Measurements from ENCODE around the gene FGF8. TPM values are rescaled to one million over a fixed set of nuclear protein-coding genes. Genes with fewer than 3 reads are reported as not detected.

Gene FGF8
- total and polyA plus RNA-seq, 2 of the 13 experiments (the other 11 are each of a cell fraction or from before 2014, with no cell fraction given), result not detected

- TF ChIP-seq DRAP1 (CRISPR knock-in tag; IDR thresholded peaks at IDR 0.05) (peak; percentile 66), AGO1 (IDR thresholded peaks at IDR 0.05; ENCODE audit: low read depth, low read length, poor library complexity, severe bottlenecking) (peak; percentile 79), NR0B2 (CRISPR knock-in tag; IDR thresholded peaks at IDR 0.05) (peak; percentile 46; the same call in 1 of the 2 replicates), ZNF605 (CRISPR knock-in tag; IDR thresholded peaks at IDR 0.05) (peak; percentile 63), MXI1 (IDR thresholded peaks at IDR 0.05; ENCODE audit: borderline replicate concordance, low read depth, low read length) (peak; percentile 66; the same call in 1 of the 3 replicates), WIZ (CRISPR knock-in tag; IDR thresholded peaks at IDR 0.05) (no peak), ZNF737 (CRISPR knock-in tag; IDR thresholded peaks at IDR 0.05; ENCODE audit: borderline replicate concordance) (0 out of 2 replicates have a peak, but pooled peaks have one; percentile 39), STAT6 (CRISPR knock-in tag; IDR thresholded peaks at IDR 0.05; ENCODE audit: borderline replicate concordance) (no peak), ASH2L (IDR thresholded peaks at IDR 0.05; ENCODE audit: insufficient read length, low read depth, low read length) (peak; percentile 67), NR2C2 (CRISPR knock-in tag; IDR thresholded peaks at IDR 0.05; ENCODE audit: borderline replicate concordance) (peak; percentile 17; the same call in 1 of the 2 replicates), SRSF9 (IDR thresholded peaks at IDR 0.05; ENCODE audit: borderline replicate concordance, insufficient read depth, low read depth, low read length, poor library complexity, severe bottlenecking) (no peak), NFATC3 (CRISPR knock-in tag; IDR thresholded peaks at IDR 0.05) (no peak), ZFP41 (CRISPR knock-in tag; IDR thresholded peaks at IDR 0.05; ENCODE audit: borderline replicate concordance) (0 out of 2 replicates have a peak, but pooled peaks have one; percentile 69), ZNF564 (CRISPR knock-in tag; IDR thresholded peaks at IDR 0.05) (no peak), ZNF724P (CRISPR knock-in tag; IDR thresholded peaks at IDR 0.05; ENCODE audit: borderline replicate concordance) (no peak), MXD4 (CRISPR knock-in tag; IDR thresholded peaks at IDR 0.05) (peak; percentile 39), ZNF510 (CRISPR knock-in tag; IDR thresholded peaks at IDR 0.05; ENCODE audit: low read depth) (0 out of 2 replicates have a peak, but pooled peaks have one; percentile 60)
Measured at GRCh38 chr10:101782811-101783735, 7.2 kb upstream of the FGF8 start, which contains the start of gene NPM3 (continued).
